ENCODE data around the gene C4orf50.

Gene C4orf50

GRCh38 chr4:6002926-6003325 lies 15.3 kb downstream of the C4orf50 start:
- H3K4me3 ChIP-seq (ENCODE audit: low read depth, low read length, poor library complexity, severe bottlenecking) = no peak overlapping the region
- H3K4me2 ChIP-seq (ENCODE audit: low read length) = no peak overlapping the region
- no peak overlapping the region for H2AFZ ChIP-seq (ENCODE audit: low read length)
- H4K20me1 ChIP-seq (ENCODE audit: insufficient read depth, low read length) = no peaks in the 10 kb centered on the region
- no peaks in the 10 kb centered on the region for H3K4me1 ChIP-seq (ENCODE audit: insufficient read depth, low read length, severe bottlenecking)
- no peak for TF ChIP-seq EZH2 (IDR thresholded peaks at IDR 0.05; ENCODE audit: borderline replicate concordance, low read length)
- no peak for TF ChIP-seq CTCF (IDR thresholded peaks at IDR 0.05; ENCODE audit: low read length)
- no peaks in the 10 kb centered on the region for H3K36me3 ChIP-seq (ENCODE audit: insufficient read depth, low read length)
- H3K9ac ChIP-seq (ENCODE audit: low read length) = no peak overlapping the region
- no peaks in the 10 kb centered on the region for H3K9me3 ChIP-seq (ENCODE audit: low read length)
- no peaks in the 10 kb centered on the region for H3K9me2 ChIP-seq (ENCODE audit: low read depth, low read length)
- H3F3A ChIP-seq (ENCODE audit: insufficient read depth, low read length) = no peaks in the 10 kb centered on the region
- no peak overlapping the region for H3K27ac ChIP-seq (ENCODE audit: low read depth, low read length, poor library complexity, severe bottlenecking)
- H3K79me2 ChIP-seq (ENCODE audit: insufficient read depth, low read length) = no peaks in the 10 kb centered on the region
- no peaks in the 10 kb centered on the region for H3K27me3 ChIP-seq (ENCODE audit: insufficient read depth, low read length)

GRCh38 chr4:6002492-6002833 lies 15.8 kb downstream of the C4orf50 start:
- Histone ChIP-seq H3F3A (ENCODE audit: insufficient read depth, low read length) (no peaks in the 10 kb centered on the region), H3K9me3 (ENCODE audit: low read length) (no peaks in the 10 kb centered on the region), H3K9me2 (ENCODE audit: low read depth, low read length) (no peaks in the 10 kb centered on the region), H2AFZ (ENCODE audit: low read length) (no peak overlapping the region), H3K27ac (ENCODE audit: low read depth, low read length, poor library complexity, severe bottlenecking) (no peak overlapping the region), H4K20me1 (ENCODE audit: insufficient read depth, low read length) (no peaks in the 10 kb centered on the region), H3K27me3 (ENCODE audit: insufficient read depth, low read length) (no peaks in the 10 kb centered on the region), H3K4me2 (ENCODE audit: low read length) (no peak overlapping the region), H3K4me1 (ENCODE audit: insufficient read depth, low read length, severe bottlenecking) (no peaks in the 10 kb centered on the region), H3K79me2 (ENCODE audit: insufficient read depth, low read length) (no peaks in the 10 kb centered on the region), H3K36me3 (ENCODE audit: insufficient read depth, low read length) (no peaks in the 10 kb centered on the region), H3K4me3 (ENCODE audit: low read depth, low read length, poor library complexity, severe bottlenecking) (no peak overlapping the region), H3K9ac (ENCODE audit: low read length) (no peak overlapping the region)
- TF ChIP-seq EZH2 (IDR thresholded peaks at IDR 0.05; ENCODE audit: borderline replicate concordance, low read length) (no peak), CTCF (IDR thresholded peaks at IDR 0.05; ENCODE audit: low read length) (no peak)

GRCh38 chr4:6001680-6002491 lies 16.3 kb downstream of the C4orf50 start:
- no peaks in the 10 kb centered on the region for H4K20me1 ChIP-seq (ENCODE audit: insufficient read depth, low read length)
- no peaks in the 10 kb centered on the region for H3F3A ChIP-seq (ENCODE audit: insufficient read depth, low read length)
- TF ChIP-seq CTCF (IDR thresholded peaks at IDR 0.05; ENCODE audit: low read length) (no peak), EZH2 (IDR thresholded peaks at IDR 0.05; ENCODE audit: borderline replicate concordance, low read length) (no peak)
- no peaks in the 10 kb centered on the region for H3K79me2 ChIP-seq (ENCODE audit: insufficient read depth, low read length)
- H3K36me3 ChIP-seq (ENCODE audit: insufficient read depth, low read length) = no peaks in the 10 kb centered on the region
- no peaks in the 10 kb centered on the region for H3K9me3 ChIP-seq (ENCODE audit: low read length)
- no peak overlapping the region for H3K9ac ChIP-seq (ENCODE audit: low read length)
- H3K27ac ChIP-seq (ENCODE audit: low read depth, low read length, poor library complexity, severe bottlenecking) = no peak overlapping the region
- H3K9me2 ChIP-seq (ENCODE audit: low read depth, low read length) = no peaks in the 10 kb centered on the region
- H3K4me1 ChIP-seq (ENCODE audit: insufficient read depth, low read length, severe bottlenecking) = no peaks in the 10 kb centered on the region
- H3K4me3 ChIP-seq (ENCODE audit: low read depth, low read length, poor library complexity, severe bottlenecking) = no peak overlapping the region
- no peak overlapping the region for H2AFZ ChIP-seq (ENCODE audit: low read length)
- H3K27me3 ChIP-seq (ENCODE audit: insufficient read depth, low read length) = no peaks in the 10 kb centered on the region
- H3K4me2 ChIP-seq (ENCODE audit: low read length) = no peak overlapping the region

All from OCI-LY1 (cell line).